HG02938 (cell line): ENCODE data around the gene ZNF41.
"Not testable (repeated sequence)": the region's sequence is repeated elsewhere in the genome, so short reads cannot be mapped to it uniquely, and the experiment has no call there.

Experiments used
- ATAC-seq: cut with Tn5 transposase; IDR thresholded peaks from one replicate; pipeline ENCODE4 v1.9.1; 2021; ENCODE audit warnings: mild to moderate bottlenecking, moderate library complexity; ENCODE audit not compliant: unreplicated experiment

Gene ZNF41

GRCh38 chrX:47492133-47492532 lies 9.1 kb upstream of the ZNF41 start:
- not testable (repeated sequence) for ATAC-seq

DNA sequence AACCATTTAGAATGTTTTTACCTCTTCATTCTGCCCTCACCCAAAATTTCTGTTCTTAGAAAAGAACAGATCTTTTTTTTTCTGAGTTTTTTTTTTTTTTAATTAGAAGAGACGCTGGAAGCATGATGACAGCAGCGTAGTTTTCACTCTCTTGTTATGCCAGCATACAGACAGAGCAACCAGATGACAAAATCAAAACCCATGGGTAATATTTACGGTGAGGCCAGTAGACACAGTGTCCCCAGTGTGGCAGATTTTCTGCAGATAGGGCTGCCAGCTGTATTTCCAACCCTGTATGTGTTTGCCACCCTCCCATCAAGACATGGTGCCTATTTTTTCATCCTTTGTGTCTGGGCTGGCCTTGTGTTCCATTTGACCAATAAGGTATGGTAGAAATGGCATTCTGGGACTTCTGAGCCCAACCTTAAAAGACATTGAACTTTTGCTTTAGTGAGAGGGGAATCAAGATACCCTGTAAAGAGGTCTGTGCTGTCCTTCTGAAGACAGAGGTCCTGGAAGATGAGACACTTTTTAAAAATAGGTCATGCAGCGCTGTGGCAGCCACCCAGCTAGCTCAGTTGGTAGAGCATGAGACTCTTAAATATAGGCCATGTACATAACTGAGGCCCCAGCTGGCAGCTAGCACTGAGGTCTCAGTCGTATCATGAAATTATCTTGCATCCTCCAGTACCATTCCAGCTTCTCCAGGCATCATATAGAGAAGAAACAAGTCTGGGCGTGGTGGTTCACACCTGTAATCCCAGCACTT lies 6.7 kb upstream of the ZNF41 start:
- ATAC-seq, result no peak

DNA sequence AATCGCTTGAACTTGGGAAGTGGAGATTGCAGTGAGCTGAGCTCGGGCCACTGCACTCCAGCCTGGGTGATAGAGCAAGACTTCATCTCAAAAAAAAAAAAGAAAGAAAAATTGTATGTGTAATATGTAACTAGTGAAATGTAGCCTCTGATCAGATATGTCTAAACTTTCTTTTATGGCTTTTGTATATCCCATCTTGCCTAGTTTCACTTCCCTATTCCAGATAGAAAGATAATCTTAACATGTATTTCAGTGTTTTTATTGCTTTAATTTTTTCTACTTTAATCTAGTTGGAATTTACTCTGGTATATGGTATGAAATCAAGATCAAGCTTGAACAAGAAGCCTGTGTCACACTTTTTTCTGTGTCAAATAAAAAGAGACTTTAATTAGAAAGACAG lies 1.9 kb upstream of the ZNF41 start:
- ATAC-seq, result no peak

- no peak for ATAC-seq
These were observed 565 bp upstream of the ZNF41 start for GRCh38 chrX:47483306-47484268.

GRCh38 chrX:47482065-47482511 lies 934 bp downstream of the ZNF41 start:
- no peak for ATAC-seq

DNA sequence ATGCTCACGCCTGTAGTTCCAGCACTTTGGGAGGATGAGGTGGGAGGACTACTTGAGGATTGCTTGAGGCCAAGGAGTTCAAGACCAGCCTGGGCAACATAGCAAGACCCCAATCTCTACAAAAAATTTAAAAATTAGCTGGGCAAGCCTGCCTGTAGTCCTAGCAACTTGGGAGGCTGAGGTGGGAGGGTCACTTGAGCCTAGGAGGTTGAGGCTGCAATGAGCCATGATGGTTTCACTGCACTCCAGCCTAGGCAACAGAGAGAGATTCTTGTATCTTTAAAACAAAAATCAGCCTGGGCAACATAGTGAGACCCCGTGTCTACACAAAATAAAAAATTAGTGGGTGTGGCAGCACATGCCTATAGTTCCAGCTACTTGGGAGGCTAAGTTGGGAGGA lies 1.9 kb downstream of the ZNF41 start:
- ATAC-seq, result no peak

GRCh38 chrX:47480576-47480975 lies 2.4 kb downstream of the ZNF41 start:
- no peak for ATAC-seq

GRCh38 chrX:47475476-47475875 lies 7.5 kb downstream of the ZNF41 start:
- no peak for ATAC-seq

- ATAC-seq, result no peak
These were observed 15.9 kb downstream of the ZNF41 start for GRCh38 chrX:47467106-47467505.

DNA sequence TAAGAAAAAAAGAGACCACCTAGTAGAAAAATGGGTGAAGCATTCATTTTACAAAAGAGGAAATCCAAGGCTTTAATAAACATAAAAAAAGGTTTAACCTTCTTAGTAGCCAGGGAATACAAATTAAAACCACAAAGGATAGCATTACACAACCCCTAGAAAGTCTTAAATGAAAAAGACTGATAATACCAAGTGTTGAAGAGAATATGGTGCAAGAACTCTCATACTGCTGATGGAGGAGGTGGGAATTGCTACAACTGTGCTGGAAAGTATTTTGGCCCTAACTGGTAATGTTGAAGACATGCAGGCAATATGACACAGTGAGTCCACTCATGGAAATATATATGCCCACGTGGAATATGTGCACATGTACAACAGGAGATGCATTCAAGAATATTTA lies 22.5 kb downstream of the ZNF41 start:
- ATAC-seq, result no peak

- no peak for ATAC-seq
These were observed 24.5 kb downstream of the ZNF41 start for GRCh38 chrX:47458528-47458927.

GRCh38 chrX:47456080-47456479 lies 26.9 kb downstream of the ZNF41 start:
- no peak for ATAC-seq

- no peak for ATAC-seq
These were observed 30.9 kb downstream of the ZNF41 start for GRCh38 chrX:47452112-47452511.

GRCh38 chrX:47448165-47448806 lies 34.7 kb downstream of the ZNF41 start:
- no peak for ATAC-seq

- no peak for ATAC-seq
These were observed 35.4 kb downstream of the ZNF41 start for GRCh38 chrX:47447607-47448006.

GRCh38 chrX:47446971-47447370 lies 36.1 kb downstream of the ZNF41 start:
- no peak for ATAC-seq

DNA sequence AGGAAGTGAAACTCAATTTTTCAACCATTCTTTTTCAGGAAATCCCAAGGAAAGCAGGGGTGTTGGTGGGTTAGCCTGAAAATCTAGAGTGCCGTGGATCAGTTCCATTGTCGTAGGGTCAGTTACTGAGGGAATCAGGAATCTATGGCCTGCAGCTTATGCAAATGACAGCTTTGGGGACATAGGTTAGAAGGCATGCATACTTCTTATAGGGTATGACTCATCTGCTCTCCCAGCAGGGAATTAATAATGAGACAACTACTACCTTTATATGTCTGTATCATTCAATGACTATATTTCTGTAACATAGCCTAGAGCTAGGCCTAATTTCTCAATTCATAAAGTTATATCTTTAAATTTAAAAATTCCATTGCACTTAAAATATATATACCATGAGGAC lies 36.6 kb downstream of the ZNF41 start:
- ATAC-seq, result no peak

DNA sequence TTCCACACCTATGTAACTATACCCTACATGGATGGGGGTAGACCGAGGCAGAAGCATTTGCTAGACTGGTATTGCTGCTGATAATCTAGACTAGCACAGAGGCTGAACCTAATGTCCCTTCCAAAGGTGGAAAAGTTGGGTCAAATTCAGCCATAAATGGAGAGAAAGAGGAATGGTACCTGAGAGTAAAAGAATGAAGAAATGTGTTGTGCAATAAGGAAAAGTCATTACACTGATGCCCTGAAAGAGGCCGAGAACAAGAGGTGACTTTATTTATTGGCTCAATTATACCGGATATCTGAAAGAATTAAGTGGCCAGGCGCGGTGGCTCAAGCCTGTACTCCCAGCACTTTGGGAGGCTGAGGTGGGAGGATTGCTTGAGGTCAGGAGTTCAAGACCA lies 52.1 kb downstream of the ZNF41 start:
- no peak for ATAC-seq

DNA sequence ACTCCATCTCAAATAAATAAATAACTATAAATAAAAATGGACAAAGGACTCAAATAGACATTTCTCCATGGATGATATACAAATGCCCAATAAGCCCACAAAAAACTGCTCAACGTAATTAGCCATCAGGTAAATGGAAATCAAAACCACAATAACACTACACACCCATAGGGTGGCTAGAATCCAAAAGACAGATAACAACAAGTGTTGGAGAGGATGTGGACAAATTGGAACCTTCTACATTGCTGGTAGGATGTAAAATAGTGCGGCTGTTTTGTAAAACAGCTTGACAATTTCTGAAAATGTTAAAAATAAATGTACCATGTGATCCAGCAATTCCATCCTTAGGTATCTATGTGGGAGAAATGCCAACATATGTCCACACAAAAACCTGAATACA lies 60.6 kb downstream of the ZNF41 start:
- ATAC-seq, result no peak

DNA sequence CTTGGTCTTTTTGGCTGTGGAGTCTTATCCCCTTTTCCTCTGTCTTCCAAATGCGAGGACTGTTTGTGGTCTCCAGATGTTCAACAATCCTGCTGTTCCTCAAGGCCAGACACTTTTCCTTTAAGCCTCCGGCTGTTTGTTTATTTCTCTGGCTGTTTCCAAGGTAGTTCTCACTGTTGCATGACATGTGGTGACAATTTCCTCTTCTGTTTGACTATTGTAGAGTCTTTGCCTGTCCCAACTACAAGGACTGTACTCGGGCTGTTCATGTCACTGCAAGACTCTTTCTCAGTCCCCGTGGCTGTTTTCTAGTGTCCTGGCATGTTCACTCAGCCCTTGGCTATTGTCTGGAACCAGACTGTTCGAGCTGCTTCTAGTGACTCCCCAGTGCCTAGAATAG lies 62.1 kb downstream of the ZNF41 start:
- ATAC-seq, result no peak

DNA sequence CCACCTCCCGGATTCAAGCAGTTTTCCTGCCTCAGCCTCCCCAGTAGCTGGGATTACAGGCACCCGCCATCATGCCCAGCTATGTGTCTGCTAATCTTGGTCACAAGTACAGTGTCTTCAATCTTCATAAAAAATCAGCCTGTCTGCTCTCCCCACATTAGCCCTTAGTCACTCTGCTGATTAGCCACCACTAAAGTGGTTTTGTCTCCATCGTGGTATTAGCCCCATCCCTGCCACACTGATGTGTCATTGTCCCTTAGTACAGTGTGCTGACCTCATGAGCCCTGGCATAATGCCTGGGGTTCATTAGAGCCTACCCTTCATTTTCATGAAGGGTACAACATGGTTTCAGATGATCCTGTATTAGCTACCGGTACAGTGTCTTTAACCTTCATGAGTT lies 62.8 kb downstream of the ZNF41 start:
- no peak for ATAC-seq
